ENCODE data around the gene C1orf56.

- no peak for TF ChIP-seq EZH2phosphoT487 (IDR thresholded peaks at IDR 0.05; ENCODE audit: low read depth)
- TF ChIP-seq, protein P1, sequence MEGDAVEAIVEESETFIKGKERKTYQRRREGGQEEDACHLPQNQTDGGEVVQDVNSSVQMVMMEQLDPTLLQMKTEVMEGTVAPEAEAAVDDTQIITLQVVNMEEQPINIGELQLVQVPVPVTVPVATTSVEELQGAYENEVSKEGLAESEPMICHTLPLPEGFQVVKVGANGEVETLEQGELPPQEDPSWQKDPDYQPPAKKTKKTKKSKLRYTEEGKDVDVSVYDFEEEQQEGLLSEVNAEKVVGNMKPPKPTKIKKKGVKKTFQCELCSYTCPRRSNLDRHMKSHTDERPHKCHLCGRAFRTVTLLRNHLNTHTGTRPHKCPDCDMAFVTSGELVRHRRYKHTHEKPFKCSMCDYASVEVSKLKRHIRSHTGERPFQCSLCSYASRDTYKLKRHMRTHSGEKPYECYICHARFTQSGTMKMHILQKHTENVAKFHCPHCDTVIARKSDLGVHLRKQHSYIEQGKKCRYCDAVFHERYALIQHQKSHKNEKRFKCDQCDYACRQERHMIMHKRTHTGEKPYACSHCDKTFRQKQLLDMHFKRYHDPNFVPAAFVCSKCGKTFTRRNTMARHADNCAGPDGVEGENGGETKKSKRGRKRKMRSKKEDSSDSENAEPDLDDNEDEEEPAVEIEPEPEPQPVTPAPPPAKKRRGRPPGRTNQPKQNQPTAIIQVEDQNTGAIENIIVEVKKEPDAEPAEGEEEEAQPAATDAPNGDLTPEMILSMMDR (IDR thresholded peaks at IDR 0.05; ENCODE audit: low read depth, low read length): no peak
Observed at GRCh38 chr1:151002051-151002450, 45.5 kb upstream of the C1orf56 start.
